Stomach (tissue), 9 donors: ENCODE data around the gene FYCO1. TPM values are rescaled to one million over a fixed set of nuclear protein-coding genes. Genes with fewer than 3 reads are reported as not detected.

Source experiments
- DNase-seq, 2 donors: peaks; one replicate each; pipeline versions ENCODE4 v3.0.0 to v3.0.0-alpha.2; 2013 to 2019
- H3K27ac ChIP-seq, 5 donors: fragments of 200-600 bp in 4 of 5; sonication (generic) in 4 of 5; one replicate each; pipeline ENCODE4 v1.5.1; 2013 to 2019; ENCODE audit warnings: mild to moderate bottlenecking in 1 of 5, moderate library complexity in 1 of 5
- H3K27me3 ChIP-seq, 3 donors: fragments of 200-600 bp; sonication (generic); one replicate each; pipeline ENCODE4 v1.5.1; 2017 to 2019; ENCODE audit warnings: mixed run types in 1 of 3
- H3K36me3 ChIP-seq, 4 donors: fragments of 200-600 bp; sonication (generic); 1 replicate in 3 of 4; 2 replicates in 1 of 4; pipeline ENCODE4 v1.5.1; 2016 to 2019
- H3K4me1 ChIP-seq, 4 donors: fragments of 200-600 bp; sonication (generic); one replicate each; pipeline ENCODE4 v1.5.1; 2016 to 2019
- H3K4me3 ChIP-seq, 4 donors: fragments of 200-600 bp; sonication (generic) in 3 of 4; one replicate each; pipeline ENCODE4 v1.5.1; 2016 to 2019; ENCODE audit warnings: mild to moderate bottlenecking in 1 of 4
- H3K9me3 ChIP-seq, 4 donors: fragments of 200-600 bp; sonication (generic); one replicate each; pipeline ENCODE4 v1.5.1; 2016 to 2019
- CTCF ChIP-seq, 7 experiments: fragments of 450-650 bp in 4 of 7; fragments of 200-600 bp in 3 of 7; sonication (generic) in 3 of 7; IDR thresholded peaks; one replicate each; pipeline ENCODE4 v1.5.1; 2016 to 2019; ENCODE audit warnings: antibody characterized with exemption in 7 of 7, control low read depth in 2 of 7, mild to moderate bottlenecking in 1 of 7
- EP300 ChIP-seq: sonication (generic); formaldehyde crosslinking; IDR thresholded peaks from one replicate; pipeline ENCODE4 v1.6.1; 2017; ENCODE audit warnings: antibody characterized with exemption
- POLR2A ChIP-seq, 4 donors: fragments of 450-650 bp; IDR thresholded peaks; one replicate each; pipeline ENCODE4 v1.6.1; 2016; ENCODE audit warnings: antibody characterized with exemption in 4 of 4, control low read depth in 2 of 4, mild to moderate bottlenecking in 1 of 4, moderate library complexity in 1 of 4
- POLR2AphosphoS5 ChIP-seq, 3 donors: sonication (generic); formaldehyde crosslinking; IDR thresholded peaks; one replicate each; pipeline ENCODE4 v1.6.1; 2016; ENCODE audit warnings: antibody characterized with exemption in 3 of 3
- WGBS, 5 donors: extraction: QIAGEN DNeasy Blood & Tissue Kit in 3 of 5; methylation state at CpG; one replicate each; pipeline versions ENCODE4 v1.1.5 to v1.1.7; 2013 to 2018; 5-methylcytosine and 5-hydroxymethylcytosine counted together
- intact Hi-C: fragments of 100-400 bp; cut with DNase I; formaldehyde crosslinking; loops from one replicate; pipeline ENCODE4 v1.15.1; 2023; ENCODE audit warnings: low total_unique reads
- polyA plus RNA-seq, 3 donors: library from polyadenylated mRNA; stranded (reverse); fragments of 200-250 nt; gene quantifications; one replicate each; pipeline ENCODE4 v1.2.3, GENCODE V29; 2013
- total RNA-seq, 5 donors: library from RNA; depleted of rRNA; stranded (reverse); fragments of >200 nt; gene quantifications; one replicate each; pipeline versions ENCODE4 v1.1.0 to v1.2.3, GENCODE V29; 2014 to 2016
- donor health status: healthy with polysubstance abuse.
- donor health status: Bipolar disorder and iron deficiency.
- donor health status: healthy.

FYCO1 gene
- total and polyA plus RNA-seq, 8 donors: 10.7 to 97.4 (median 25.3) TPM

GRCh38 chr3:45874677-45875346 lies 120.8 kb downstream of the FYCO1 start:
- Histone ChIP-seq H3K36me3 (no peaks in the 10 kb centered on the region), H3K4me1 (no peaks in the 10 kb centered on the region), H3K27ac (no peak overlapping the region), H3K9me3 (no peaks in the 10 kb centered on the region), H3K4me3 (no peak overlapping the region), H3K27me3 (no peaks in the 10 kb centered on the region)
- no peak for DNase-seq
- intact Hi-C loops: no loop called here
- no peak for TF ChIP-seq EP300
- TF ChIP-seq POLR2A (IDR thresholded peaks at IDR 0.05): no peak
- TF ChIP-seq CTCF (IDR thresholded peaks at IDR 0.05): no peak
- no peak for TF ChIP-seq POLR2AphosphoS5 (IDR thresholded peaks at IDR 0.05)
- WGBS, 5 donors: 68 to 85% (median 75%) methylated on average over 5 of the region's 5 CpGs

GRCh38 chr3:45873638-45874037 lies 122.0 kb downstream of the FYCO1 start:
- Histone ChIP-seq H3K27me3 (no peaks in the 10 kb centered on the region), H3K4me3 (no peak overlapping the region), H3K27ac (no peak overlapping the region), H3K9me3 (no peaks in the 10 kb centered on the region), H3K4me1 (peaks cover 0 to 3% (median 0%) of the 10 kb centered on the region in 4 donors), H3K36me3 (no peaks in the 10 kb centered on the region)
- 80 to 89% (median 86%) methylated on average over 4 of the region's 4 CpGs for WGBS, 5 donors
- intact Hi-C loops: no loop called here
- no peak for DNase-seq
- TF ChIP-seq POLR2AphosphoS5 (IDR thresholded peaks at IDR 0.05): no peak
- no peak for TF ChIP-seq EP300
- no peak for TF ChIP-seq CTCF (IDR thresholded peaks at IDR 0.05)
- TF ChIP-seq POLR2A (IDR thresholded peaks at IDR 0.05): no peak

- Histone ChIP-seq H3K9me3 (no peaks in the 10 kb centered on the region), H3K4me3 (no peak overlapping the region), H3K4me1 (peaks cover 0 to 9% (median 0%) of the 10 kb centered on the region in 4 donors), H3K27me3 (no peaks in the 10 kb centered on the region), H3K36me3 (no peaks in the 10 kb centered on the region), H3K27ac (no peak overlapping the region)
- no peak for DNase-seq
- intact Hi-C loops: no loop called here
- TF ChIP-seq POLR2AphosphoS5 (IDR thresholded peaks at IDR 0.05): no peak
These were observed 122.6 kb downstream of the FYCO1 start for GRCh38 chr3:45873036-45873435.

GRCh38 chr3:45872569-45872968 lies 123.1 kb downstream of the FYCO1 start:
- TF ChIP-seq EP300 (no peak), CTCF (IDR thresholded peaks at IDR 0.05) (no peak), POLR2A (IDR thresholded peaks at IDR 0.05) (no peak), POLR2AphosphoS5 (IDR thresholded peaks at IDR 0.05) (no peak)
- WGBS, 5 donors: 71 to 88% (median 82%) methylated on average over 2 of the region's 2 CpGs
- no peak overlapping the region for H3K27ac ChIP-seq
- H3K4me3 ChIP-seq: no peak overlapping the region
- H3K4me1 ChIP-seq: peaks cover 0 to 9% (median 0%) of the 10 kb centered on the region in 4 donors
- intact Hi-C loops: no loop called here
- no peaks in the 10 kb centered on the region for H3K36me3 ChIP-seq
- no peak for DNase-seq
- H3K27me3 ChIP-seq: no peaks in the 10 kb centered on the region
- H3K9me3 ChIP-seq: no peaks in the 10 kb centered on the region

- H3K27ac ChIP-seq: no peak overlapping the region
- intact Hi-C loops: no loop called here
- WGBS, 5 donors: 70 to 80% (median 75%) methylated on average over 6 of the region's 6 CpGs
These were observed 123.8 kb downstream of the FYCO1 start for GRCh38 chr3:45871780-45872179.

More at GRCh38 chr3:45871780-45872179, 123.8 kb downstream of the FYCO1 start:
- no peak for TF ChIP-seq CTCF (IDR thresholded peaks at IDR 0.05)
- no peak for TF ChIP-seq POLR2AphosphoS5 (IDR thresholded peaks at IDR 0.05)
- Histone ChIP-seq H3K27me3 (no peaks in the 10 kb centered on the region), H3K4me3 (no peak overlapping the region), H3K4me1 (peaks cover 0 to 9% (median 0%) of the 10 kb centered on the region in 4 donors), H3K36me3 (no peaks in the 10 kb centered on the region), H3K9me3 (no peaks in the 10 kb centered on the region)
- no peak for DNase-seq
